HCT116 (cell line): ENCODE results near the gene LCN1. TPM values are rescaled to one million over a fixed set of nuclear protein-coding genes. Genes with fewer than 3 reads are reported as not detected.

Experiments
- ATAC-seq: fragments of 200-7000 bp; cut with Tn5 transposase; 2 replicates; pipeline ENCODE4 v1.9.1; 2020; ENCODE audit warnings: mild to moderate bottlenecking, moderate library complexity
- BruUV-seq: library from RNA; stranded (reverse); fragments of 400-500 nt; replicated peaks from 2 replicates; lab custom pipeline; 2021; lab: Mats Ljungman, UMichigan
- CTCF ChIA-PET: fragments of 300-600 bp; sonication (Branson Sonifier 250); formaldehyde crosslinking; loops from one replicate; lab custom pipeline; 2021; ENCODE audit warnings: antibody characterized with exemption; lab: Charles Lee
- POLR2A ChIA-PET: fragments of 300-600, 350-600 bp; sonication (Branson Sonifier 250); formaldehyde crosslinking; loops from one replicate; lab custom pipeline; 2021; ENCODE audit warnings: antibody characterized with exemption; lab: Charles Lee
- RAD21 ChIA-PET, 2 experiments: fragments of 300-600 bp; sonication (Branson Sonifier 250); formaldehyde crosslinking; loops; one replicate each; lab custom pipeline; 2023; ENCODE audit warnings: low total read pairs in 2 of 2; ENCODE audit not compliant: uncharacterized antibody in 2 of 2, unreplicated experiment in 2 of 2, low non-redundant PET in 1 of 2; lab: Charles Lee
- DNase-seq: peaks from one replicate; pipeline ENCODE4 v3.0.0-alpha.2; 2010; ENCODE audit warnings: low read depth, low spot score
- H2AFZ ChIP-seq: fragments of 200-600 bp; shearing (Covaris generic), sonication (generic); 2 replicates; pipeline ENCODE4 v1.6.1; 2017; ENCODE audit warnings: low read depth, mixed run types, mixed read lengths, antibody characterized with exemption, low read length; ENCODE audit not compliant: poor library complexity, severe bottlenecking
- H3K27ac ChIP-seq: 2 replicates; pipeline ENCODE4 v1.5.1; 2012; ENCODE audit warnings: low read depth, low read length
- H3K27me3 ChIP-seq: fragments of 200-600 bp; sonication (generic); 2 replicates; pipeline ENCODE4 v1.6.1; 2016; ENCODE audit warnings: mixed run types, low read length, mixed read lengths; ENCODE audit not compliant: insufficient read depth
- H3K36me3 ChIP-seq, 2 experiments: fragments of 200-500 bp in 1 of 2; fragments of 200-600 bp in 1 of 2; sonication (Bioruptor generic) in 1 of 2; sonication (generic) in 1 of 2; 2 replicates each; pipeline versions ENCODE4 v1.5.1 to v1.6.1; 2014 to 2016; ENCODE audit warnings: low read length in 2 of 2, inconsistent platforms in 1 of 2, mixed read lengths in 1 of 2, mixed run types in 1 of 2; ENCODE audit not compliant: insufficient read depth in 2 of 2, control insufficient read depth in 1 of 2
- H3K4me1 ChIP-seq, 2 experiments: fragments of 200-600 bp in 1 of 2; sonication (generic) in 1 of 2; 2 replicates each; pipeline versions ENCODE4 v1.5.1 to v1.6.1; 2012 to 2017; ENCODE audit warnings: low read length in 2 of 2, inconsistent platforms in 1 of 2, mild to moderate bottlenecking in 1 of 2, mixed read lengths in 1 of 2, mixed run types in 1 of 2, moderate library complexity in 1 of 2; ENCODE audit not compliant: insufficient read depth in 2 of 2, control insufficient read depth in 1 of 2
- H3K4me2 ChIP-seq: fragments of 200-600 bp; sonication (generic); 2 replicates; pipeline ENCODE4 v1.6.1; 2017; ENCODE audit warnings: mixed run types, low read length, mixed read lengths
- H3K4me3 ChIP-seq, 2 experiments: fragments of 200-600 bp in 1 of 2; sonication (generic) in 1 of 2; replicated peaks in 1 of 2; 2 replicates each; pipeline ENCODE4 v1.5.1; 2011 to 2016; ENCODE audit warnings: low read length in 2 of 2, control low read depth in 1 of 2, low read depth in 1 of 2, mild to moderate bottlenecking in 1 of 2, mixed read lengths in 1 of 2, mixed run types in 1 of 2
- H3K79me2 ChIP-seq: fragments of 200-600 bp; sonication (generic); 2 replicates; pipeline ENCODE4 v1.6.1; 2017; ENCODE audit warnings: mild to moderate bottlenecking, mixed run types, low read length, moderate library complexity, mixed read lengths; ENCODE audit not compliant: insufficient read depth
- H3K9ac ChIP-seq: fragments of 200-600 bp; sonication (generic); 2 replicates; pipeline ENCODE4 v1.6.1; 2016; ENCODE audit warnings: low read length, mixed read lengths
- H3K9me2 ChIP-seq: fragments of 200-600 bp; sonication (generic), shearing (Covaris generic); 2 replicates; pipeline ENCODE4 v1.6.1; 2017; ENCODE audit warnings: mixed run types, mild to moderate bottlenecking, moderate library complexity; ENCODE audit not compliant: insufficient read depth
- H3K9me3 ChIP-seq, 2 experiments: fragments of 200-500 bp in 1 of 2; fragments of 200-600 bp in 1 of 2; sonication (Bioruptor generic) in 1 of 2; sonication (generic) in 1 of 2; 2 replicates each; pipeline ENCODE4 v1.6.1; 2014 to 2017; ENCODE audit warnings: low read length in 2 of 2, mixed read lengths in 2 of 2, inconsistent platforms in 1 of 2, low read depth in 1 of 2, mild to moderate bottlenecking in 1 of 2, mixed run types in 1 of 2, moderate library complexity in 1 of 2; ENCODE audit not compliant: control insufficient read depth in 1 of 2, insufficient read depth in 1 of 2
- H4K20me1 ChIP-seq: fragments of 200-600 bp; sonication (generic), shearing (Covaris generic); 2 replicates; pipeline ENCODE4 v1.6.1; 2017; ENCODE audit warnings: mixed run types, mild to moderate bottlenecking, moderate library complexity; ENCODE audit not compliant: insufficient read depth
- CBX3 ChIP-seq: IDR thresholded peaks from 2 replicates; pipeline ENCODE4 v1.6.1; 2012; ENCODE audit warnings: low read depth
- CEBPB ChIP-seq: IDR thresholded peaks from 2 replicates; pipeline ENCODE4 v1.6.1; 2012; ENCODE audit warnings: low read depth
- CTCF ChIP-seq, 3 experiments: fragments of 200-600 bp in 1 of 3; sonication (generic) in 1 of 3; IDR thresholded peaks in 2 of 3; conservative IDR thresholded peaks in 1 of 3; 2 replicates each; pipeline ENCODE4 v1.5.1; 2012 to 2017; ENCODE audit warnings: low read depth in 2 of 3, low read length in 2 of 3, antibody characterized with exemption in 1 of 3, borderline replicate concordance in 1 of 3, control low read depth in 1 of 3, mild to moderate bottlenecking in 1 of 3, mixed read lengths in 1 of 3, mixed run types in 1 of 3, moderate library complexity in 1 of 3; ENCODE audit not compliant: insufficient read depth in 1 of 3
- EGR1 ChIP-seq: IDR thresholded peaks from 2 replicates; pipeline ENCODE4 v1.6.1; 2012; ENCODE audit warnings: low read depth
- ELF1 ChIP-seq: IDR thresholded peaks from 2 replicates; pipeline ENCODE4 v1.6.1; 2012; ENCODE audit warnings: low read depth, borderline replicate concordance
- POLR2AphosphoS5 ChIP-seq: IDR thresholded peaks from 2 replicates; pipeline ENCODE4 v1.6.1; 2011; ENCODE audit warnings: mild to moderate bottlenecking, low read depth, low read length, moderate library complexity
- REST ChIP-seq: IDR thresholded peaks from 2 replicates; pipeline ENCODE4 v1.6.1; 2012; ENCODE audit warnings: low read depth
- SIN3A ChIP-seq: IDR thresholded peaks from 2 replicates; pipeline ENCODE4 v1.6.1; 2012; ENCODE audit warnings: low read depth
- SP1 ChIP-seq: IDR thresholded peaks from 2 replicates; pipeline ENCODE4 v1.6.1; 2012; ENCODE audit warnings: low read depth
- YY1 ChIP-seq: IDR thresholded peaks from 2 replicates; pipeline ENCODE4 v1.6.1; 2011; ENCODE audit warnings: low read length, low read depth, moderate library complexity, mild to moderate bottlenecking; ENCODE audit not compliant: insufficient replicate concordance; ENCODE audit errors: extremely low read depth
- ZNF274 ChIP-seq: fragments of 200-500 bp; sonication (Bioruptor generic); IDR thresholded peaks from 2 replicates; pipeline ENCODE4 v1.6.1; 2014; ENCODE audit warnings: mild to moderate bottlenecking, low read depth, low read length, inconsistent platforms
- intact Hi-C: fragments of 100-400 bp; cut with micrococcal nuclease; formaldehyde crosslinking; loops from 2 replicates; pipeline ENCODE4 v1.10.0; 2022
- total RNA-seq: library from RNA; stranded (reverse); gene quantifications from one replicate; pipeline ENCODE4 v1.2.1, GENCODE V29; 2021; ENCODE audit not compliant: unreplicated experiment
- TF ChIP-seq, protein P1 (sequence below): IDR thresholded peaks from 2 replicates; pipeline ENCODE4 v1.6.1; 2011; ENCODE audit warnings: mild to moderate bottlenecking, low read length, moderate library complexity; ENCODE audit not compliant: insufficient replicate concordance; ENCODE audit errors: extremely low read depth

LCN1 gene
- total RNA-seq, 1 experiment from 2014 or later = not detected

- Histone ChIP-seq H3K9ac (no peak overlapping the region), H3K4me1 (peaks cover 0 to 12% of the 10 kb centered on the region in 2 experiments; a peak in 2 of 4 replicates), H4K20me1 (no peaks in the 10 kb centered on the region), H3K79me2 (no peaks in the 10 kb centered on the region; the same call in 1 of the 2 replicates), H3K27ac (no peak overlapping the region), H3K4me3 (no peak overlapping the region), H3K36me3 (peaks cover under 1 to 27% of the 10 kb centered on the region in 2 experiments; a peak in 3 of 4 replicates), H3K4me2 (no peak overlapping the region), H3K9me2 (no peaks in the 10 kb centered on the region), H3K27me3 (no peaks in the 10 kb centered on the region), H3K9me3 (no peaks in the 10 kb centered on the region), H2AFZ (no peak overlapping the region)
- BruUV-seq = no TSS peak
- TF ChIP-seq CBX3 = no peak
- TF ChIP-seq ZNF274 = no peak
- no peak for TF ChIP-seq CTCF (IDR thresholded peaks at IDR 0.05 in 2 of 3, conservative IDR thresholded peaks at IDR 0.05 in 1 of 3; ENCODE audit: borderline replicate concordance in 1 of 3, insufficient read depth in 1 of 3, low read depth in 2 of 3, low read length in 2 of 3)
- TF ChIP-seq, protein P1, sequence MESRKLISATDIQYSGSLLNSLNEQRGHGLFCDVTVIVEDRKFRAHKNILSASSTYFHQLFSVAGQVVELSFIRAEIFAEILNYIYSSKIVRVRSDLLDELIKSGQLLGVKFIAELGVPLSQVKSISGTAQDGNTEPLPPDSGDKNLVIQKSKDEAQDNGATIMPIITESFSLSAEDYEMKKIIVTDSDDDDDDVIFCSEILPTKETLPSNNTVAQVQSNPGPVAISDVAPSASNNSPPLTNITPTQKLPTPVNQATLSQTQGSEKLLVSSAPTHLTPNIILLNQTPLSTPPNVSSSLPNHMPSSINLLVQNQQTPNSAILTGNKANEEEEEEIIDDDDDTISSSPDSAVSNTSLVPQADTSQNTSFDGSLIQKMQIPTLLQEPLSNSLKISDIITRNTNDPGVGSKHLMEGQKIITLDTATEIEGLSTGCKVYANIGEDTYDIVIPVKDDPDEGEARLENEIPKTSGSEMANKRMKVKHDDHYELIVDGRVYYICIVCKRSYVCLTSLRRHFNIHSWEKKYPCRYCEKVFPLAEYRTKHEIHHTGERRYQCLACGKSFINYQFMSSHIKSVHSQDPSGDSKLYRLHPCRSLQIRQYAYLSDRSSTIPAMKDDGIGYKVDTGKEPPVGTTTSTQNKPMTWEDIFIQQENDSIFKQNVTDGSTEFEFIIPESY = no peak
- TF ChIP-seq SP1 = no peak
- TF ChIP-seq CEBPB = no peak
- no peak for TF ChIP-seq YY1
- no peak for TF ChIP-seq REST
- no peak for TF ChIP-seq ELF1
- TF ChIP-seq EGR1 = no peak
- TF ChIP-seq SIN3A = no peak
- no peak for TF ChIP-seq POLR2AphosphoS5
- POLR2A ChIA-PET = no interaction called here
- intact Hi-C loops = no loop called here
- DNase-seq = no peak
- CTCF ChIA-PET = no interaction called here
- ATAC-seq = no peak
- RAD21 ChIA-PET = no interaction called here
These were observed 32.7 kb upstream of the LCN1 start for GRCh38 chr9:135488527-135488926.
